K562 (cell line): Measurements from ENCODE around the gene ASGR1. TPM values are rescaled to one million over a fixed set of nuclear protein-coding genes. Genes with fewer than 3 reads are reported as not detected.

Source experiments
- AFF1 ChIP-seq, 2 experiments: fragments of 450-650 bp; IDR thresholded peaks; 2 replicates each; pipeline ENCODE4 v1.6.1; 2018; ENCODE audit warnings: mild to moderate bottlenecking in 2 of 2, low read depth in 1 of 2; ENCODE audit not compliant: partially characterized antibody in 2 of 2
- ATF3 ChIP-seq, 2 experiments: fragments of 450-650 bp in 1 of 2; sonication (generic) in 1 of 2; formaldehyde crosslinking in 1 of 2; IDR thresholded peaks in 1 of 2; conservative IDR thresholded peaks in 1 of 2; 2 replicates each; pipeline versions ENCODE4 v1.6.1 to v1.8.1; 2016 to 2023; ENCODE audit warnings: mild to moderate bottlenecking in 2 of 2, moderate library complexity in 2 of 2, inconsistent platforms in 1 of 2, missing genetic modification reagents in 1 of 2
- CREM ChIP-seq: IDR thresholded peaks from 2 replicates; pipeline ENCODE4 v1.6.1; 2014; ENCODE audit warnings: antibody characterized with exemption, low read depth
- ETS1 ChIP-seq: conservative IDR thresholded peaks from 2 replicates; pipeline ENCODE4 v1.6.1; 2011; ENCODE audit warnings: low read depth, mild to moderate bottlenecking, low read length; ENCODE audit not compliant: control insufficient read depth
- FOSL1 ChIP-seq: fragments of 200-800 bp; sonication (Bioruptor generic); conservative IDR thresholded peaks from 2 replicates; pipeline ENCODE4 v1.6.1; 2016; ENCODE audit warnings: missing genetic modification characterization, missing compliant biosample characterization
- HCFC1 ChIP-seq: IDR thresholded peaks from 2 replicates; pipeline ENCODE4 v1.6.1; 2012; ENCODE audit warnings: low read depth, low read length, improper control_type of control experiment
- NR2C2 ChIP-seq, 2 experiments: fragments of 200-800 bp in 1 of 2; sonication (Bioruptor generic) in 1 of 2; sonication (generic) in 1 of 2; formaldehyde crosslinking in 1 of 2; IDR thresholded peaks; 2 replicates each; pipeline versions ENCODE4 v1.6.1 to v1.8.0; 2016 to 2022; ENCODE audit warnings: mild to moderate bottlenecking in 1 of 2, missing compliant biosample characterization in 1 of 2, missing genetic modification characterization in 1 of 2, missing genetic modification reagents in 1 of 2
- POU5F1 ChIP-seq: fragments of 150-350 bp; IDR thresholded peaks from 2 replicates; pipeline ENCODE4 v1.6.1; 2014; ENCODE audit warnings: borderline replicate concordance, low read length, low read depth, mild to moderate bottlenecking; ENCODE audit not compliant: partially characterized antibody
- SIX5 ChIP-seq, 2 experiments: IDR thresholded peaks; 2 replicates each; pipeline ENCODE4 v1.6.1; 2011; ENCODE audit warnings: low read length in 2 of 2, borderline replicate concordance in 1 of 2, low read depth in 1 of 2, mild to moderate bottlenecking in 1 of 2, moderate library complexity in 1 of 2; ENCODE audit not compliant: insufficient read depth in 1 of 2
- SLC30A9 ChIP-seq: fragments of 250-450 bp; sonication (Bioruptor Pico); IDR thresholded peaks from 2 replicates; pipeline ENCODE4 v1.8.0; 2022; ENCODE audit warnings: mild to moderate bottlenecking, moderate library complexity
- TEAD4 ChIP-seq, 2 experiments: sonication (generic) in 1 of 2; formaldehyde crosslinking in 1 of 2; IDR thresholded peaks; 2 replicates each; pipeline versions ENCODE4 v1.6.1 to v1.8.0; 2012 to 2022; ENCODE audit warnings: borderline replicate concordance in 1 of 2, inconsistent platforms in 1 of 2, low read length in 1 of 2, mild to moderate bottlenecking in 1 of 2, missing genetic modification reagents in 1 of 2
- TFAP4 ChIP-seq: sonication (generic); formaldehyde crosslinking; IDR thresholded peaks from 2 replicates; pipeline ENCODE4 v1.8.0; 2022; ENCODE audit warnings: missing genetic modification reagents, mild to moderate bottlenecking, moderate library complexity, borderline replicate concordance
- ZNF143 ChIP-seq: sonication (generic); formaldehyde crosslinking; IDR thresholded peaks from 2 replicates; pipeline ENCODE4 v1.9.0; 2022; ENCODE audit warnings: mild to moderate bottlenecking, missing genetic modification reagents
- polyA plus RNA-seq, 8 experiments: library from polyadenylated mRNA; depleted of rRNA in 4 of 8; stranded (reverse) in 5 of 8; unstranded in 3 of 8; fragments of >200 nt; fragmentation: Nextera tagmentation in 2 of 8; fragmentation: Illumina TruSeq in 1 of 8; extraction: Ambion mirVana in 2 of 8; extraction: Trizol in 1 of 8; gene quantifications; 2 replicates each; pipeline versions ENCODE4 v1.2.1 to v1.2.3, GENCODE V29; 2011 to 2014; ENCODE audit warnings: inconsistent platforms in 1 of 8, missing spikeins in 1 of 8
- total RNA-seq, 7 experiments: library from RNA; depleted of rRNA in 6 of 7; stranded (reverse); fragments of >200 nt in 6 of 7; fragmentation: Illumina TruSeq in 2 of 7; extraction: Trizol in 2 of 7; gene quantifications; 2 replicates each; pipeline versions ENCODE4 v1.2.1 to v1.2.3, GENCODE V29; 2011 to 2021; ENCODE audit warnings: low replicate concordance in 1 of 7
- TF ChIP-seq, protein P1 (sequence below): sonication (generic); formaldehyde crosslinking; IDR thresholded peaks from 2 replicates; pipeline ENCODE4 v1.9.0; 2022; ENCODE audit warnings: mild to moderate bottlenecking, missing genetic modification reagents
- TF ChIP-seq, protein P2 (sequence below): sonication (generic); formaldehyde crosslinking; IDR thresholded peaks from 2 replicates; pipeline ENCODE4 v1.5.0; 2020; ENCODE audit warnings: missing genetic modification reagents

Gene ASGR1
- total and polyA plus RNA-seq, 9 of the 15 experiments (the other 6 are each of a cell fraction or from before 2014, with no cell fraction given) = 0.11 to 1.0 (median 0.64) TPM; not detected in 2

GRCh38 chr17:7191571-7192270 is 12.6 kb upstream of the ASGR1 start (continued):
- no peak for TF ChIP-seq NR2C2 (CRISPR knock-in tag; IDR thresholded peaks at IDR 0.05)
- peak; percentile 61; the same call in 1 of the 2 replicates for TF ChIP-seq NR2C2 (tag; IDR thresholded peaks at IDR 0.05)
- peak; percentile 62 for TF ChIP-seq POU5F1
- peak; percentile 79 for TF ChIP-seq FOSL1
- peak; percentile 98 for TF ChIP-seq ETS1
- peak; percentile 97 for TF ChIP-seq SIX5 (IDR thresholded peaks at IDR 0.05; ENCODE audit: borderline replicate concordance in 1 of 2, insufficient read depth in 1 of 2, low read depth in 1 of 2, low read length in 2 of 2)
- peak; percentile 86 for TF ChIP-seq ZNF143
- TF ChIP-seq SLC30A9 (CRISPR knock-in tag) = no peak
- TF ChIP-seq AFF1 (IDR thresholded peaks at IDR 0.05; ENCODE audit: low read depth in 1 of 2, partially characterized antibody in 2 of 2) = peak in 1 of 2 experiments; percentile 96
- TF ChIP-seq CREM = peak; percentile 78
- peak; percentile 28; the same call in 1 of the 2 replicates for TF ChIP-seq TEAD4 (IDR thresholded peaks at IDR 0.05; ENCODE audit: low read length)
- TF ChIP-seq TEAD4 (CRISPR knock-in tag; IDR thresholded peaks at IDR 0.05; ENCODE audit: borderline replicate concordance) = no peak
- peak; percentile 16; the same call in 1 of the 2 replicates for TF ChIP-seq ATF3 (IDR thresholded peaks at IDR 0.05)
- no peak for TF ChIP-seq ATF3 (CRISPR knock-in tag; conservative IDR thresholded peaks at IDR 0.05)
- TF ChIP-seq, protein P1, sequence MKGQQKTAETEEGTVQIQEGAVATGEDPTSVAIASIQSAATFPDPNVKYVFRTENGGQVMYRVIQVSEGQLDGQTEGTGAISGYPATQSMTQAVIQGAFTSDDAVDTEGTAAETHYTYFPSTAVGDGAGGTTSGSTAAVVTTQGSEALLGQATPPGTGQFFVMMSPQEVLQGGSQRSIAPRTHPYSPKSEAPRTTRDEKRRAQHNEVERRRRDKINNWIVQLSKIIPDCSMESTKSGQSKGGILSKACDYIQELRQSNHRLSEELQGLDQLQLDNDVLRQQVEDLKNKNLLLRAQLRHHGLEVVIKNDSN (CRISPR knock-in tag) = peak; percentile 35; the same call in 1 of the 2 replicates
- TF ChIP-seq TFAP4 (CRISPR knock-in tag) = peak; percentile 98
- TF ChIP-seq, protein P2, sequence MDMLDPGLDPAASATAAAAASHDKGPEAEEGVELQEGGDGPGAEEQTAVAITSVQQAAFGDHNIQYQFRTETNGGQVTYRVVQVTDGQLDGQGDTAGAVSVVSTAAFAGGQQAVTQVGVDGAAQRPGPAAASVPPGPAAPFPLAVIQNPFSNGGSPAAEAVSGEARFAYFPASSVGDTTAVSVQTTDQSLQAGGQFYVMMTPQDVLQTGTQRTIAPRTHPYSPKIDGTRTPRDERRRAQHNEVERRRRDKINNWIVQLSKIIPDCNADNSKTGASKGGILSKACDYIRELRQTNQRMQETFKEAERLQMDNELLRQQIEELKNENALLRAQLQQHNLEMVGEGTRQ = peak; percentile 78
- peak; percentile 97 for TF ChIP-seq HCFC1
